K562 (cell line): ENCODE measurements around the gene TRIM69. TPM values are rescaled to one million over a fixed set of nuclear protein-coding genes. Genes with fewer than 3 reads are reported as not detected.
A peak's percentile ranks its signal among the peaks of the same experiment; 100 is the strongest.

Experiments
- ARHGAP35 ChIP-seq: fragments of 450-650 bp; IDR thresholded peaks from 2 replicates; pipeline ENCODE4 v1.6.1; 2018; ENCODE audit not compliant: partially characterized antibody
- ATF1 ChIP-seq, 2 experiments: fragments of 450-650 bp in 1 of 2; IDR thresholded peaks; 2 replicates each; pipeline ENCODE4 v1.6.1; 2016; ENCODE audit warnings: missing compliant biosample characterization in 1 of 2, missing genetic modification characterization in 1 of 2
- CLOCK ChIP-seq: fragments of 250-450 bp; sonication (Bioruptor Pico); IDR thresholded peaks from 2 replicates; pipeline ENCODE4 v1.4.0; 2020; ENCODE audit warnings: mild to moderate bottlenecking, moderate library complexity, borderline replicate concordance
- DIDO1 ChIP-seq: fragments of 450-650 bp; IDR thresholded peaks from 2 replicates; pipeline ENCODE4 v1.6.1; 2016; ENCODE audit warnings: low read depth, missing biosample characterization, missing genetic modification characterization
- ELK3 ChIP-seq: fragments of 450-650 bp; formaldehyde crosslinking; IDR thresholded peaks from 2 replicates; pipeline ENCODE4 v1.4.0; 2020; ENCODE audit warnings: mild to moderate bottlenecking
- GABPB2 ChIP-seq: fragments of 250-450 bp; sonication (Bioruptor Pico); conservative IDR thresholded peaks from 2 replicates; pipeline ENCODE4 v1.5.1; 2021; ENCODE audit warnings: mild to moderate bottlenecking
- MLLT1 ChIP-seq, 2 experiments: fragments of 450-650 bp; IDR thresholded peaks; 2 replicates each; pipeline ENCODE4 v1.6.1; 2016
- MTA2 ChIP-seq: fragments of 450-650 bp; IDR thresholded peaks from 2 replicates; pipeline ENCODE4 v1.6.1; 2016; ENCODE audit warnings: low read depth
- NCOA1 ChIP-seq: fragments of 450-650 bp; IDR thresholded peaks from 2 replicates; pipeline ENCODE4 v1.6.1; 2016; ENCODE audit warnings: low read depth
- NR2C2 ChIP-seq, 2 experiments: fragments of 200-800 bp in 1 of 2; sonication (Bioruptor generic) in 1 of 2; sonication (generic) in 1 of 2; formaldehyde crosslinking in 1 of 2; IDR thresholded peaks; 2 replicates each; pipeline versions ENCODE4 v1.6.1 to v1.8.0; 2016 to 2022; ENCODE audit warnings: mild to moderate bottlenecking in 1 of 2, missing compliant biosample characterization in 1 of 2, missing genetic modification characterization in 1 of 2, missing genetic modification reagents in 1 of 2
- PKNOX1 ChIP-seq: fragments of 450-650 bp; IDR thresholded peaks from 2 replicates; pipeline ENCODE4 v1.6.1; 2016
- RBFOX2 ChIP-seq: fragments of 200-400 bp; formaldehyde crosslinking; IDR thresholded peaks from 2 replicates; pipeline ENCODE4 v1.6.1; 2017; ENCODE audit warnings: low read depth, mild to moderate bottlenecking, low read length, moderate library complexity
- SMAD1 ChIP-seq: fragments of 150-350 bp; IDR thresholded peaks from 2 replicates; pipeline ENCODE4 v1.6.1; 2014; ENCODE audit warnings: low read length, low read depth; ENCODE audit not compliant: partially characterized antibody
- TARDBP ChIP-seq: fragments of 450-650 bp; IDR thresholded peaks from 2 replicates; pipeline ENCODE4 v1.6.1; 2016
- THRA ChIP-seq: fragments of 450-650 bp; IDR thresholded peaks from 2 replicates; pipeline ENCODE4 v1.6.1; 2017; ENCODE audit warnings: mild to moderate bottlenecking, moderate library complexity
- XRCC3 ChIP-seq: fragments of 450-650 bp; IDR thresholded peaks from 2 replicates; pipeline ENCODE4 v1.6.1; 2017; ENCODE audit warnings: mild to moderate bottlenecking, moderate library complexity
- ZBTB43 ChIP-seq: sonication (generic); formaldehyde crosslinking; IDR thresholded peaks from 2 replicates; pipeline ENCODE4 v1.8.0; 2023; ENCODE audit warnings: mild to moderate bottlenecking, missing genetic modification reagents
- ZBTB8A ChIP-seq: fragments of 450-650 bp; IDR thresholded peaks from 2 replicates; pipeline ENCODE4 v1.6.1; 2018; ENCODE audit warnings: mild to moderate bottlenecking, moderate library complexity; ENCODE audit not compliant: partially characterized antibody
- ZFP30 ChIP-seq: fragments of 250-450 bp; sonication (Bioruptor Pico); IDR thresholded peaks from 2 replicates; pipeline ENCODE4 v1.8.0; 2022; ENCODE audit warnings: moderate library complexity, mild to moderate bottlenecking, inconsistent platforms, borderline replicate concordance
- ZNF77 ChIP-seq: fragments of 250-450 bp; sonication (Bioruptor Pico); IDR thresholded peaks from 2 replicates; pipeline ENCODE4 v1.5.0; 2020
- polyA plus RNA-seq, 8 experiments: library from polyadenylated mRNA; depleted of rRNA in 4 of 8; stranded (reverse) in 5 of 8; unstranded in 3 of 8; fragments of >200 nt; fragmentation: Nextera tagmentation in 2 of 8; fragmentation: Illumina TruSeq in 1 of 8; extraction: Ambion mirVana in 2 of 8; extraction: Trizol in 1 of 8; gene quantifications; 2 replicates each; pipeline versions ENCODE4 v1.2.1 to v1.2.3, GENCODE V29; 2011 to 2014; ENCODE audit warnings: inconsistent platforms in 1 of 8, missing spikeins in 1 of 8
- total RNA-seq, 7 experiments: library from RNA; depleted of rRNA in 6 of 7; stranded (reverse); fragments of >200 nt in 6 of 7; fragmentation: Illumina TruSeq in 2 of 7; extraction: Trizol in 2 of 7; gene quantifications; 2 replicates each; pipeline versions ENCODE4 v1.2.1 to v1.2.3, GENCODE V29; 2011 to 2021; ENCODE audit warnings: low replicate concordance in 1 of 7

The TRIM69 gene
- total and polyA plus RNA-seq, 9 of the 15 experiments (the other 6 are each of a cell fraction or from before 2014, with no cell fraction given), result 1.0 to 4.3 (median 2.3) TPM

GRCh38 chr15:44711743-44712345, 24.5 kb upstream of the TRIM69 start (continued):
- TF ChIP-seq ZBTB43 (CRISPR knock-in tag) (no peak), NCOA1 (no peak; the same call in 1 of the 2 replicates), PKNOX1 (no peak), ZNF77 (CRISPR knock-in tag) (no peak), NR2C2 (CRISPR knock-in tag; IDR thresholded peaks at IDR 0.05) (no peak; the same call in 1 of the 2 replicates), NR2C2 (tag; IDR thresholded peaks at IDR 0.05) (peak; percentile 73; the same call in 1 of the 2 replicates), ATF1 (CRISPR knock-in tag; IDR thresholded peaks at IDR 0.05) (no peak), ATF1 (tag; IDR thresholded peaks at IDR 0.05) (no peak), MTA2 (no peak), XRCC3 (no peak), CLOCK (CRISPR knock-in tag) (no peak), ELK3 (CRISPR knock-in tag) (no peak), SMAD1 (no peak), ZBTB8A (no peak), DIDO1 (no peak), MLLT1 (IDR thresholded peaks at IDR 0.05) (peak in 1 of 2 experiments; percentile 80; a peak in 1 of 4 replicates), ZFP30 (no peak), RBFOX2 (peak; percentile 97), GABPB2 (CRISPR knock-in tag) (no peak), THRA (no peak), TARDBP (no peak; the same call in 1 of the 2 replicates), ARHGAP35 (no peak)
